Activated CD4-positive, alpha-beta T cell treated with anti-CD3 and anti-CD28 coated beads for 24 hours (primary cell): ENCODE data around the gene ACSF3.
"Not testable (repeated sequence)": the region's sequence is repeated elsewhere in the genome, so short reads cannot be mapped to it uniquely, and the experiment has no call there.

ENCODE experiments used
- DNase-seq, 2 donors: peaks; one replicate each; pipeline ENCODE4 v3.0.0-alpha.2; 2020; ENCODE audit warnings: low read depth in 2 of 2

The ACSF3 gene

GRCh38 chr16:89161763-89162713, 68.4 kb downstream of the ACSF3 start:
- DNase-seq, result no peak

- no peak for DNase-seq
Observed at GRCh38 chr16:89163297-89163696, 69.6 kb downstream of the ACSF3 start.

DNA sequence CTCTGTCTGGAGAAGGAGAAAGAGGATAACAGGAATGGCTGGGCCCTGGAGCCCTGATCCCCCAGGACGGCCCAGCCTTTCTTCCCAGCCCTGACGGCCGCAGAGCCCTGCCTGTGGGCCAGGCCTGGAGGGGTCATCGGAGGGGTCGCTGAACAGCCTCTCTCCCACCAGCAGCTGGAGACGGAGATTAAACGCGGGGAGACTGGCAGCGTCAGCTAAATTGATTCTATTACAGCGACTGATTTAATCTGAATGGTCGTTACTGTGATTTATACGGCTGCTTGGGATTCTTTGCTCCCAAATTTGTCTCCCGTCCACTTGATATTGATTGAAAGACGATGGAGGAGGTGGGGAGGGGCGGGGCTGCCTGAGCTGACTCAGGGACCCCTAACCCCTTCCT, 70.8 kb downstream of the ACSF3 start:
- no peak for DNase-seq

- DNase-seq, result no peak
Observed at GRCh38 chr16:89164847-89165680, 71.4 kb downstream of the ACSF3 start.

- not testable (repeated sequence) for DNase-seq
Observed at GRCh38 chr16:89165681-89165979, 72.0 kb downstream of the ACSF3 start.

- no peak for DNase-seq
Observed at GRCh38 chr16:89166696-89167424, 73.2 kb downstream of the ACSF3 start.

GRCh38 chr16:89167425-89167941, 73.8 kb downstream of the ACSF3 start:
- peak; percentile 86 to 89 for DNase-seq

DNA sequence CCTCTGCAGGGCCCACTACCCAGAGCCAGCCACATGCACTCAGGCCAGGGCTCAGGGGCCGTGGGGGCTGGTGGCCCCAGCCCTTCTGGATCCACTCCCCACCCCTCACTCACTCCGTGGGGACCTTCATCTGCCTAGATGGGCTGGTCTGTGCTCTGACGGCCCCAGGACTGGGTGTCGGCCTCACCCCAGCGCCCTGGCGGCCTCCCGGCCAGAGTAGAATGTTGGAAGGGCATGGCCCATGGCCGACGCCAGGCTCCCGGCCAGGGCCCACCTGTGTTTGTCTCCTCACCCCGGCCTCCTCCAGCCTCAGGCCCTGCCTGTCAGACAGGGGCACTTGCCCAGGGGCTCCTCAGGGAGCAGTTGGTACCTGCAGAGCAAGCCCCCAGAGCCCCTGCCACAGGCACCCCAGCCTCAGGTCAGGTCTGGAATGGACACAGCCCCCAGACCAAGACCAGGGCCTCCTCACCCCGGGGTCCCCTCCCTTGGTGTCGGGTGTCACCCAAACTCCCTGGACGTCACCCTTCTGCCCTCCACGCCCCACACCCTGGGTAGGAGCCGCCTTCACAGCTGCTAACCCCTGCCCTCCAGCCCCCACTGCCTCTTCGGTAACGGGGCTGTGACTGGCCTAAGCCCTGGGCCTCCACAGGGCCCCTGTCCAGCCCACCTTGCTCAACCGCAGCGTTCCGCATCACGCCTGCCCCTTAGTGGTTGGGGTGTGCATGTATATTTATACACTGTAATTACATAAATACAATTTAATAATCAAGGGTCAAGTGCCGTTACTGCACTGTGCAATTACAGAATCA, 74.9 kb downstream of the ACSF3 start:
- DNase-seq, result no peak

DNA sequence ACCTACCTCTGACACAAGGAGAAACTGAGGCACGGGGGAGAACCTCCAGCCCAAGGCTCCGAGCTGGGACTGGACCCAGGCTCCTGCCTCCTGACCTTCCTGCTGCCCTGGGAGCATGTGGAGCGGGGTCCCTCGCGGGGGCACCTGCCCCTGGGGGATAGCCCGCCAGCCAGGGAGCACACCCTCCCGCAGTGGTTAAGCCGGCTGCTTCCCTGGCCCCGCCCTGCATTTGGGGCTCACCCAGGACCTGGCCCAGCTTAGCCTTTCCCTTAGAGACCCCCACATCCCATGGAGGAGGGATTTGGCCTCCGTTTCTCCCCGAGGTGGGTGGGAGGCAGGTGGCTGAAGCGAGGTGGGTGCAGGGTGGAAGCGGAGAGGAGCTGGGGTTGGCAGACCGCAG, 76.1 kb downstream of the ACSF3 start:
- DNase-seq, result no peak

GRCh38 chr16:89170346-89171215, 76.9 kb downstream of the ACSF3 start:
- DNase-seq, result no peak

GRCh38 chr16:89171216-89172170, 77.8 kb downstream of the ACSF3 start, which contains the start of gene CDH15:
Gene CDH15 (plus strand): TSS chr16:89171748. CDS start chr16:89171832, 84 bp downstream.
- peak; percentile 94 to 95 for DNase-seq

GRCh38 chr16:89172171-89172527, 78.5 kb downstream of the ACSF3 start:
- DNase-seq, result no peak

DNA sequence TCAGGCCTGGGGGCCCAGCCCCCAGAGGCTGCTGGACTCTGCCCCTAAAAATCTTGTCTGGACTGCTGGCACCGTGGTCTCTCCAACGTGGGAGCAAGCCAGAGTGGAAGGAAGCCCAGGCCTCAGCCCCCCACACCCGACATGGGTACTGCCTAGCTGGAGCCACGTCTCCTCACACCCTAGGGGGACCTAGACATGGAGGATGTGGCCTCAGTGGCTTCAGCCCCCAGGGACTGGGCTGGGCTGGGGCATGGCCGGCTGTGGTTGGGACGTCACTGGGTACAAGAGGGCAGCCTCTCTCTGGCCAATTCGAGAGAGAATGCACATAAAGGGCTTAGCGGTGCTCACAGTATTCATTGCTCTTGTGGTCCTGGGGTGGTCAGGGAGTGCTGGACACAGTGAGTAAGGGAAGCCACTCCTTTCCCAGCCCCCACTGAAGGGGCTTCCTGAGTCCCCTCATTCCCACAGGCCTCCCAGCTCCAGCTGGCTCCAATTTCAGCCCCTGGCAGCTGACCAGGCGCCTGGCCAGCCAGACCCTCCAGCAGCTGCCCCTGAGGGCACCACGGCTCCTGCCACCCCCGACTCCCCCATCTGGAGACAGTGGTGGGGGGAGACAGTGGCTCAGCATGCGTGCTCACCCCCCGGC, 79.0 kb downstream of the ACSF3 start:
- no peak for DNase-seq

DNA sequence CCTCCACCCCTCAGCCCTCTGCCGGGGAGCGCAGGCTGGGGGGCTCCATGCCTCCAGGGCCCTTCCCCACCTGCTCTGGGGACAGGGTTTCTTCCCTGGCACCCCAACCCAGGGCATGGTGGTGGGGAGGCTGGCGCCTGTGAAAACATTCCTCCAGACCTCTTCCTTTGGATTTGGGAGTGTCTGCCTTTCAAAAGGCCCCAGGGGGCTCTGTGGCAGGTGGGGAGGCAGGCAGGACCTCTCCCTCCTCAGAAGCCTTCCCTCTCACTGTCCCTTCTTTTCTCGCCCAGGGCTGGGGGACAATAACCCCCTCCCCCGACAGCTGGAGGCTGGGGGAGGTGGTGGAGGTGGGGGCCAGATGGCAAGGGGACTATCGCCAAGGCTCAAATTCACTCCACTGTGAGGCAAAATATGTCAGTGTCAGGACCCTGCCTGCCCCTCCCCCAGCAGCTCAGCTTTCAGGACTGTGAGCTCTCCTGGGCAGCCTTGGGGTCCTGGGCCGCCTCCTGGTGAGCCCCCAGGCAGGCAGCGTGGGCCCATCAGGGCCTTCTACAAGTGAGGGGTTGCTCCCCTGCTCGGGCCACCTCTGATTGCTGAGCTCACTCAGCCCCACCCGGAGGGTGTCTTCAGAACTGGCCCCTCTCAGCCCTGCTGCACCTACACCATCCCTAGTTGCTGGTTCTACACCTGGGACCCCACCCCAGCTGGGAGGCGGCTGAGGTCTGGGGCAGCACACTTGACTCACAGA, 79.7 kb downstream of the ACSF3 start:
- no peak for DNase-seq

- no peak for DNase-seq
Observed at GRCh38 chr16:89174055-89174827, 80.6 kb downstream of the ACSF3 start.

GRCh38 chr16:89174877-89175276, 81.2 kb downstream of the ACSF3 start:
- no peak for DNase-seq
